K562 (cell line): ENCODE results near the gene CTRB2.

ENCODE experiments used
- FOXJ3 ChIP-seq: sonication (generic); formaldehyde crosslinking; IDR thresholded peaks from 2 replicates; pipeline ENCODE4 v1.4.0; 2020; ENCODE audit warnings: mild to moderate bottlenecking, missing genetic modification reagents
- GATAD2A ChIP-seq: fragments of 450-650 bp; IDR thresholded peaks from 2 replicates; pipeline ENCODE4 v1.6.1; 2017
- HLTF ChIP-seq: fragments of 450-650 bp; IDR thresholded peaks from 2 replicates; pipeline ENCODE4 v1.6.1; 2016
- NFYB ChIP-seq: IDR thresholded peaks from 2 replicates; pipeline ENCODE4 v1.6.1; 2011; ENCODE audit warnings: mild to moderate bottlenecking, moderate library complexity; ENCODE audit not compliant: insufficient read length; ENCODE audit errors: extremely low read depth
- NR2F6 ChIP-seq: fragments of 450-650 bp; formaldehyde crosslinking; IDR thresholded peaks from 2 replicates; pipeline ENCODE4 v1.4.0; 2020; ENCODE audit warnings: mild to moderate bottlenecking
- POLR2AphosphoS5 ChIP-seq: IDR thresholded peaks from 2 replicates; pipeline ENCODE4 v1.6.1; 2011; ENCODE audit warnings: mild to moderate bottlenecking, low read depth, low read length, moderate library complexity; ENCODE audit not compliant: control insufficient read depth, insufficient read depth
- RAD21 ChIP-seq, 2 experiments: fragments of 250-450 bp in 1 of 2; fragments of 450-650 bp in 1 of 2; sonication (Bioruptor Pico) in 1 of 2; formaldehyde crosslinking in 1 of 2; IDR thresholded peaks in 1 of 2; conservative IDR thresholded peaks in 1 of 2; 2 replicates each; pipeline versions ENCODE4 v1.4.0 to v1.8.0; 2020 to 2022; ENCODE audit warnings: mild to moderate bottlenecking in 2 of 2, moderate library complexity in 1 of 2
- SIN3A ChIP-seq, 2 experiments: fragments of 150-350 bp in 1 of 2; IDR thresholded peaks; 2 replicates each; pipeline ENCODE4 v1.6.1; 2011 to 2016; ENCODE audit warnings: borderline replicate concordance in 2 of 2, low read depth in 2 of 2, low read length in 2 of 2, mild to moderate bottlenecking in 2 of 2, moderate library complexity in 2 of 2; ENCODE audit not compliant: control insufficient read depth in 1 of 2
- SMC3 ChIP-seq: conservative IDR thresholded peaks from 2 replicates; pipeline ENCODE4 v1.6.1; 2011; ENCODE audit warnings: low read depth, low read length, improper control_type of control experiment; ENCODE audit not compliant: insufficient read depth
- ZBTB43 ChIP-seq: sonication (generic); formaldehyde crosslinking; IDR thresholded peaks from 2 replicates; pipeline ENCODE4 v1.8.0; 2023; ENCODE audit warnings: mild to moderate bottlenecking, missing genetic modification reagents
- ZFP36 ChIP-seq: fragments of 150-350 bp; IDR thresholded peaks from 2 replicates; pipeline ENCODE4 v1.6.1; 2018; ENCODE audit warnings: low read length, low read depth; ENCODE audit not compliant: partially characterized antibody
- ZNF24 ChIP-seq: fragments of 450-650 bp; IDR thresholded peaks from 2 replicates; pipeline ENCODE4 v1.6.1; 2016
- ZNF354B ChIP-seq: fragments of 250-450 bp; sonication (Bioruptor Pico); IDR thresholded peaks from 2 replicates; pipeline ENCODE4 v1.4.0; 2020

DNA sequence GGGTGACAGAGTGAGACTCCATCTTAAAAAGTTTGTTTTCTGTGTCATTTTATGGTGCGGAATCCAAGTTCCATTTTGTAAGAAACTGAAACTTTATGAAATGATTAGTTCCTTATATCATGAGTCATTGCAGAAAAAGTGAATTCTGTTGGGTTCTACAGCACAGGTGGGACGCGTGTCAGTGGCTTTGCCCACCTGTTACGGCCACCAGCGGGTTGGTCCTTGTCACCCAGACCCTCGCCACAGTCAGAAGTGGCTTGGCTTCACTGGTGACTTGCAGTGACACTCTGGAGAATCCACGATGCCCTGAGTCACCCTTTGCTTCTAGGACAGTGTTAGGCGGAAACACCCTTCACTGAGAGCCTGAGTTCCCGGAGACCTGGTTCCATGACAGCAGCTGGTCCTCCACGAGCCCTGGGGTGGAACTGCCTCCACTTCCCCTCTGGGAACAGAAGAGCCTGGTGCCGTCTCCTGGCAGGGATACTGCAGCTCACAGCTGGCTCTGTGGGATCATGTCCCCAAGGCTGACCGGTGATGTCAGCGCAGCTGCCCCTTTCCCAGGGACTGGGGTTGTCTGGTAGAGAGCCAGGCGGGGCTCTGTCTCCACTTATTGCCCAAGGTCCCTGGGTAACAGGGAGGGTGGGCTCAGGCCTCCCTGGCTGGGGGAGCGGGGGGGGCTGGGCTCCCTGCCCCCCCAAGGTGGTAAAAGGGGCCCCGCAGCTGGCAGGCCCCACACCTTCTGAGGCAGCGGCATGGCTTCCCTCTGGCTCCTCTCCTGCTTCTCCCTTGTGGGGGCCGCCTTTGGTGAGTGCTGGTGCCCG lies 11.5 kb upstream of the CTRB2 start, which contains the start of gene CTRB1:
- TF ChIP-seq GATAD2A: no peak
- TF ChIP-seq NR2F6 (CRISPR knock-in tag): no peak
- no peak for TF ChIP-seq ZNF24
- no peak for TF ChIP-seq ZFP36
- no peak for TF ChIP-seq RAD21 (CRISPR knock-in tag; conservative IDR thresholded peaks at IDR 0.05 in 1 of 2, IDR thresholded peaks at IDR 0.05 in 1 of 2)
- no peak for TF ChIP-seq NFYB
- TF ChIP-seq HLTF: no peak
- no peak for TF ChIP-seq SIN3A (IDR thresholded peaks at IDR 0.05; ENCODE audit: borderline replicate concordance in 2 of 2, control insufficient read depth in 1 of 2, low read depth in 2 of 2, low read length in 2 of 2)
- TF ChIP-seq POLR2AphosphoS5: no peak
- no peak for TF ChIP-seq SMC3
- no peak for TF ChIP-seq ZNF354B
- no peak for TF ChIP-seq ZBTB43 (CRISPR knock-in tag)
- TF ChIP-seq FOXJ3 (CRISPR knock-in tag): no peak
